Measurements from ENCODE around the gene MRPL48.

DNA sequence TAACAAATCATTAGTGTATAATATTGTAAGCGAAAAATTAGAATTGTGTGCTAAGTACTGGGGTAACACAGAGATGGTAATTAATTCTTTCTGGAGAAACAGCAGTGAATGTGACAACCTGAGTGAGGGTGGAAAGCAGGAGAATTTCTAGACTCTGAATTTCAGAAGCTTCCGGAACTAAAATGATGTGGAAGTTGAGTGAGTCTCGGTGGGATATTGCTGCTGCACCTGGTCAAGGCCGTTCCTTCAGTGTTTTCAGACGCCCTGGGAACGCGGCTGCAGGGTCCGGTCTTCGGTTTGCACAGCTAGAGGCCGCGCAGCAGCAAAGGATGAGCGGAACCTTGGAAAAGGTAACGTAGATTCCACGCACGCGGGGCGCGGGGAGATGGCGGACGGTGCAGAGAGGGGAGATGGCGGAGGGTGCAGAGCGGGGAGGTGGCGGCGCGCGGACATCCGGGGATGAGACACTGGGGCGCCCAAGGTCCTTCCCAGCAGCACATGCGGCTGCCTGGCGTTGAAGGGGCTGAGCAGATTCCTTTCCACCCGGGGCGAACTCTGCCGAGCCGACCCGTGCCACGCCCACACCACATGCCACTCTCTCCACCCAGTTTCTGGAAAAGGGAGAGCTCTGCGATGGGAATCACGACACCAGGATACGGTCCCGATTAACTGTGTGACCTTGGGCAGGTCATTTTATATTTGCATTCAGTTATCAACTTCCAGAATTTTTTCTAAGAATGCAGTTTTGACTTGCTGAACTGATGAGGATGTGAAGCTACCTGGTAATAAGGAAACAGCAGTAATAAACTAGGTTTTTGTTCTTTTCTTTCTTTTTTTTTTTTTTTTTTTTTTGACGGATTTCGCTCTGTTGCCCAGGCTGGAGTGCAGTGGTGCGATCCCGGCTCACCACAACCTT lies at the start of gene MRPL48:
- TF ChIP-seq, protein P1, sequence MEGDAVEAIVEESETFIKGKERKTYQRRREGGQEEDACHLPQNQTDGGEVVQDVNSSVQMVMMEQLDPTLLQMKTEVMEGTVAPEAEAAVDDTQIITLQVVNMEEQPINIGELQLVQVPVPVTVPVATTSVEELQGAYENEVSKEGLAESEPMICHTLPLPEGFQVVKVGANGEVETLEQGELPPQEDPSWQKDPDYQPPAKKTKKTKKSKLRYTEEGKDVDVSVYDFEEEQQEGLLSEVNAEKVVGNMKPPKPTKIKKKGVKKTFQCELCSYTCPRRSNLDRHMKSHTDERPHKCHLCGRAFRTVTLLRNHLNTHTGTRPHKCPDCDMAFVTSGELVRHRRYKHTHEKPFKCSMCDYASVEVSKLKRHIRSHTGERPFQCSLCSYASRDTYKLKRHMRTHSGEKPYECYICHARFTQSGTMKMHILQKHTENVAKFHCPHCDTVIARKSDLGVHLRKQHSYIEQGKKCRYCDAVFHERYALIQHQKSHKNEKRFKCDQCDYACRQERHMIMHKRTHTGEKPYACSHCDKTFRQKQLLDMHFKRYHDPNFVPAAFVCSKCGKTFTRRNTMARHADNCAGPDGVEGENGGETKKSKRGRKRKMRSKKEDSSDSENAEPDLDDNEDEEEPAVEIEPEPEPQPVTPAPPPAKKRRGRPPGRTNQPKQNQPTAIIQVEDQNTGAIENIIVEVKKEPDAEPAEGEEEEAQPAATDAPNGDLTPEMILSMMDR (IDR thresholded peaks at IDR 0.05), result peak in 1 of 3 donors; percentile 42
- TF ChIP-seq POLR2A (IDR thresholded peaks at IDR 0.05), result no peak

Measured in lower leg skin (tissue), 3 donors.